H1 (cell line): ENCODE data around the gene CTNS. TPM values are rescaled to one million over a fixed set of nuclear protein-coding genes. Genes with fewer than 3 reads are reported as not detected.

Source experiments
- CTCF ChIA-PET: fragments of 300-600 bp; sonication (Branson Sonifier 250); formaldehyde crosslinking; loops from one replicate; lab custom pipeline; 2021; ENCODE audit not compliant: partially characterized antibody; lab: Charles Lee
- POLR2A ChIA-PET: fragments of 300-600 bp; sonication (Branson Sonifier 250); formaldehyde crosslinking; loops from one replicate; lab custom pipeline; 2021; ENCODE audit warnings: inconsistent platforms; ENCODE audit not compliant: partially characterized antibody; lab: Charles Lee
- DNase-seq, 2 experiments: peaks; one replicate each; pipeline versions ENCODE4 v3.0.0 to v3.0.0-alpha.2; 2010 to 2022; ENCODE audit warnings: low spot score in 2 of 2, low read depth in 1 of 2, mixed read lengths in 1 of 2
- FAIRE-seq: peaks from 2 replicates; lab custom pipeline; 2011; peaks lifted over from hg19 to GRCh38; lab: Jason Lieb, UNC
- H2AFZ ChIP-seq: 2 replicates; pipeline ENCODE4 v1.8.1; 2012; ENCODE audit warnings: low read length, inconsistent platforms
- H2AK5ac ChIP-seq: 2 replicates; pipeline ENCODE4 v1.6.1; 2013; ENCODE audit warnings: low read depth, low read length
- H2BK120ac ChIP-seq: replicated peaks from 2 replicates; pipeline ENCODE3; 2013; ENCODE audit warnings: low read depth, low read length, inconsistent platforms
- H2BK12ac ChIP-seq: 2 replicates; pipeline ENCODE4 v1.6.1; 2013; ENCODE audit warnings: low read depth, low read length
- H2BK15ac ChIP-seq: 2 replicates; pipeline ENCODE4 v1.6.1; 2013; ENCODE audit warnings: low read length
- H2BK20ac ChIP-seq: 2 replicates; pipeline ENCODE4 v1.6.1; 2013; ENCODE audit warnings: low read length
- H2BK5ac ChIP-seq: 2 replicates; pipeline ENCODE4 v1.6.1; 2013; ENCODE audit warnings: low read depth, low read length
- H3K14ac ChIP-seq: 2 replicates; pipeline ENCODE4 v1.6.1; 2013; ENCODE audit warnings: inconsistent platforms; ENCODE audit not compliant: insufficient read length
- H3K18ac ChIP-seq: 2 replicates; pipeline ENCODE4 v1.6.1; 2013; ENCODE audit warnings: low read length; ENCODE audit errors: extremely low read depth
- H3K23ac ChIP-seq: 2 replicates; pipeline ENCODE4 v1.6.1; 2013; ENCODE audit warnings: inconsistent platforms; ENCODE audit not compliant: insufficient read length
- H3K23me2 ChIP-seq: 2 replicates; pipeline ENCODE4 v1.6.1; 2013; ENCODE audit warnings: low read depth, low read length
- H3K27ac ChIP-seq: 2 replicates; pipeline ENCODE4 v1.6.1; 2011; ENCODE audit warnings: low read depth, low read length, inconsistent platforms
- H3K27me3 ChIP-seq, 4 experiments: replicated peaks in 1 of 4; 1 replicate in 1 of 4; 2 replicates in 3 of 4; pipeline versions ENCODE4 v1.6.1 to v1.8.1; 2011 to 2013; ENCODE audit warnings: low read length in 3 of 4, mild to moderate bottlenecking in 3 of 4, inconsistent platforms in 2 of 4, mixed read lengths in 2 of 4, moderate library complexity in 1 of 4; ENCODE audit not compliant: control insufficient read depth in 3 of 4, insufficient read depth in 3 of 4; ENCODE audit errors: extremely low read depth in 1 of 4
- H3K36me3 ChIP-seq, 4 experiments: 2 replicates each; pipeline versions ENCODE4 v1.6.1 to v1.8.1; 2011 to 2013; ENCODE audit warnings: mild to moderate bottlenecking in 4 of 4, low read length in 3 of 4, moderate library complexity in 2 of 4, control low read depth in 1 of 4, inconsistent platforms in 1 of 4; ENCODE audit not compliant: insufficient read depth in 4 of 4, control insufficient read depth in 2 of 4
- H3K4ac ChIP-seq: replicated peaks from 2 replicates; pipeline ENCODE3; 2013; ENCODE audit warnings: low read length, low read depth, mixed read lengths, inconsistent platforms; ENCODE audit not compliant: insufficient read length
- H3K4me1 ChIP-seq, 4 experiments: replicated peaks in 1 of 4; 1 replicate in 1 of 4; 2 replicates in 3 of 4; pipeline versions ENCODE4 v1.6.1 to v1.8.1; 2011 to 2013; ENCODE audit warnings: low read length in 3 of 4, inconsistent platforms in 2 of 4, mixed read lengths in 1 of 4; ENCODE audit not compliant: insufficient read depth in 4 of 4, control insufficient read depth in 3 of 4
- H3K4me2 ChIP-seq, 2 experiments: 2 replicates each; pipeline versions ENCODE4 v1.6.1 to v1.8.1; 2011 to 2013; ENCODE audit warnings: low read depth in 2 of 2, low read length in 2 of 2, control low read depth in 1 of 2, inconsistent platforms in 1 of 2, mild to moderate bottlenecking in 1 of 2; ENCODE audit not compliant: insufficient read depth in 1 of 2
- H3K4me3 ChIP-seq, 4 experiments: fragments of 200-600, 300-600 bp in 1 of 4; sonication (generic), shearing (Covaris generic), sonication (Bioruptor Twin) in 1 of 4; 2 replicates each; pipeline versions ENCODE4 v1.5.1 to v1.8.1; 2011 to 2016; ENCODE audit warnings: low read length in 4 of 4, low read depth in 3 of 4, control low read depth in 2 of 4, inconsistent platforms in 2 of 4, mild to moderate bottlenecking in 2 of 4, mixed read lengths in 1 of 4, moderate library complexity in 1 of 4; ENCODE audit not compliant: insufficient read depth in 2 of 4; ENCODE audit errors: extremely low read depth in 1 of 4
- H3K56ac ChIP-seq: replicated peaks from 2 replicates; pipeline ENCODE3; 2013; ENCODE audit warnings: low read depth, mild to moderate bottlenecking, mixed read lengths, low read length, inconsistent platforms; ENCODE audit not compliant: insufficient read length
- H3K79me1 ChIP-seq: 2 replicates; pipeline ENCODE4 v1.6.1; 2013; ENCODE audit warnings: low read depth, low read length, control low read depth
- H3K79me2 ChIP-seq, 2 experiments: 2 replicates each; pipeline versions ENCODE4 v1.6.1 to v1.8.1; 2012 to 2013; ENCODE audit warnings: low read length in 2 of 2, mild to moderate bottlenecking in 2 of 2, inconsistent platforms in 1 of 2; ENCODE audit not compliant: insufficient read depth in 2 of 2, control insufficient read depth in 1 of 2
- H3K9ac ChIP-seq, 4 experiments: replicated peaks in 1 of 4; 1 replicate in 1 of 4; 2 replicates in 3 of 4; pipeline versions ENCODE4 v1.6.1 to v1.8.1; 2011 to 2013; ENCODE audit warnings: low read depth in 3 of 4, low read length in 3 of 4, control low read depth in 2 of 4, mild to moderate bottlenecking in 2 of 4, moderate library complexity in 2 of 4, inconsistent platforms in 1 of 4; ENCODE audit errors: extremely low read depth in 1 of 4
- H3K9me3 ChIP-seq, 2 experiments: 2 replicates each; pipeline versions ENCODE4 v1.6.1 to v1.8.1; 2012 to 2013; ENCODE audit warnings: mild to moderate bottlenecking in 2 of 2, moderate library complexity in 2 of 2, control low read depth in 1 of 2, inconsistent platforms in 1 of 2, low read depth in 1 of 2, low read length in 1 of 2, mixed read lengths in 1 of 2; ENCODE audit not compliant: insufficient read depth in 2 of 2
- H4K20me1 ChIP-seq, 2 experiments: replicated peaks in 1 of 2; 2 replicates each; pipeline versions ENCODE3 to v1.8.1; 2011 to 2013; ENCODE audit warnings: inconsistent platforms in 2 of 2, low read length in 2 of 2, mild to moderate bottlenecking in 1 of 2; ENCODE audit not compliant: insufficient read depth in 2 of 2, control insufficient read depth in 1 of 2
- H4K5ac ChIP-seq: 2 replicates; pipeline ENCODE4 v1.6.1; 2013; ENCODE audit warnings: low read length, low read depth, mixed read lengths, inconsistent platforms; ENCODE audit not compliant: insufficient read length
- H4K8ac ChIP-seq: 2 replicates; pipeline ENCODE4 v1.8.0; 2013; ENCODE audit warnings: mild to moderate bottlenecking, moderate library complexity, low read length, inconsistent platforms; ENCODE audit not compliant: insufficient read depth; ENCODE audit errors: extremely low read depth
- H4K91ac ChIP-seq: replicated peaks from 2 replicates; pipeline ENCODE3; 2013; ENCODE audit warnings: low read length, mixed read lengths, inconsistent platforms; ENCODE audit not compliant: insufficient read length
- CEBPB ChIP-seq: IDR thresholded peaks from 2 replicates; pipeline ENCODE4 v1.6.1; 2012; ENCODE audit warnings: low read depth, low read length
- EGR1 ChIP-seq: IDR thresholded peaks from 2 replicates; pipeline ENCODE4 v1.6.1; 2011; ENCODE audit warnings: low read depth, low read length, borderline replicate concordance
- FOSL1 ChIP-seq: IDR thresholded peaks from 2 replicates; pipeline ENCODE4 v1.6.1; 2011; ENCODE audit warnings: mild to moderate bottlenecking, low read depth, low read length, moderate library complexity; ENCODE audit not compliant: insufficient read depth
- KDM4A ChIP-seq: IDR thresholded peaks from one replicate; pipeline ENCODE4 v1.7.1; 2012; ENCODE audit warnings: low read depth, mild to moderate bottlenecking, moderate library complexity, low read length, inconsistent platforms; ENCODE audit not compliant: severe bottlenecking
- NANOG ChIP-seq: IDR thresholded peaks from 2 replicates; pipeline ENCODE4 v1.6.1; 2011; ENCODE audit warnings: low read length, low read depth, mild to moderate bottlenecking, inconsistent platforms; ENCODE audit not compliant: insufficient read depth, poor library complexity, severe bottlenecking
- SUZ12 ChIP-seq: fragments of 200-600 bp; sonication (generic); IDR thresholded peaks from 2 replicates; pipeline ENCODE4 v1.6.1; 2012; ENCODE audit warnings: mild to moderate bottlenecking, inconsistent platforms, low read length, moderate library complexity, mixed read lengths
- TBP ChIP-seq: IDR thresholded peaks from 2 replicates; pipeline ENCODE4 v1.6.1; 2011; ENCODE audit warnings: low read depth, low read length, improper control_type of control experiment
- WGBS, 2 experiments: shearing (Covaris generic) in 1 of 2; methylation state at CpG; one replicate each; pipeline versions ENCODE4 v1.1.6 to v1.1.7; 2013 to 2015; ENCODE audit warnings: low lambda C conversion rate in 2 of 2, mixed read lengths in 2 of 2, inconsistent platforms in 1 of 2, low coverage in 1 of 2, missing lambda C conversion rate in 1 of 2; ENCODE audit not compliant: insufficient replicate concordance in 2 of 2, insufficient coverage in 1 of 2, insufficient read length in 1 of 2; ENCODE audit errors: extremely low coverage in 1 of 2, missing lambda C conversion rate in 1 of 2; 5-methylcytosine and 5-hydroxymethylcytosine counted together
- polyA plus RNA-seq, 7 experiments: library from polyadenylated mRNA; depleted of rRNA in 3 of 7; stranded (reverse) in 5 of 7; unstranded in 2 of 7; fragments of >200 nt in 5 of 7; fragments of 200-250 nt in 2 of 7; gene quantifications; 1 replicate in 5 of 7; 2 replicates in 1 of 7; 4 replicates in 1 of 7; pipeline versions ENCODE4 v1.2.1 to v1.2.3, GENCODE V29; 2011 to 2013; ENCODE audit warnings: missing spikeins in 2 of 7, mixed read lengths in 2 of 7
- total RNA-seq: library from RNA; stranded (reverse); fragmentation: NEBNext Ultra II Directional; extraction: Animal tissue kit (Norgen Biotek cat#: 25700); gene quantifications from 2 replicates; pipeline ENCODE4 v1.2.1, GENCODE V29; 2021

The CTNS gene
- total and polyA plus RNA-seq, 2 of the 8 experiments (the other 6 are each of a cell fraction or from before 2014, with no cell fraction given): 11.6 to 12.9 TPM

DNA sequence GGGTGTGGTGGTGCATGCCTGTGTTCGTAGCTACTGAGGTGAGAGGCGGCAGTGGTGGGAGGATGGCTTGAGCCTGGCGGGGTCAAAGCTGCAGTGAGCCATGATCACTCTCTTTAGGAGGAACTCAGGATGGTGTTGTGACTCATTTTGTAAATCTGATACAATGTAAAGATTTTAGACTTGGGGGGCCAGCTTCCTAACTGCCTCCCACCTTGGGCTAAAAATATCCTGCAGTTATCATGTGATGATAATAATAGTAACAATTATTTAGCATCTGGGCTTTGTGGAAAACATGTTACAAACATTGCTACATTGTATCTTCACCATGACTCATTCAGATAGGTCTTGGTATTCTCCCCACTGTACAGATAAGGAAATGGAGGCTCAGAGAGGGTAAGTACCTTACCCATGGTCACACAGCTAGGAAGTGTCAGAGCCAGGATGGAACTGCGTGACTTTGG lies 7.4 kb downstream of the CTNS start:
- Histone ChIP-seq H3K36me3 (peaks cover 1 to 12% (median 3%) of the 10 kb centered on the region in 4 experiments; a peak in 6 of 8 replicates), H3K18ac (no peak overlapping the region), H3K27me3 (no peaks in the 10 kb centered on the region), H2BK120ac (no peak overlapping the region), H3K9ac (no peak overlapping the region), H3K9me3 (no peaks in the 10 kb centered on the region), H3K79me2 (no peaks in the 10 kb centered on the region; a peak in 1 of 4 replicates), H3K4me1 (peaks cover 0 to 8% (median 4%) of the 10 kb centered on the region in 4 experiments; a peak in 2 of 7 replicates), H3K4me3 (no peak overlapping the region), H3K4me2 (no peak overlapping the region), H4K91ac (no peak overlapping the region), H3K23ac (no peak overlapping the region), H3K4ac (no peak overlapping the region), H2BK15ac (no peak overlapping the region), H3K27ac (no peak overlapping the region), H2BK20ac (no peak overlapping the region), H2AFZ (no peak overlapping the region), H3K56ac (no peak overlapping the region), H2BK12ac (no peak overlapping the region), H3K14ac (no peak overlapping the region), H4K5ac (no peak overlapping the region), H2BK5ac (no peak overlapping the region), H4K20me1 (peaks cover 1 to 2% of the 10 kb centered on the region in 2 experiments), H4K8ac (no peak overlapping the region), H3K23me2 (no peaks in the 10 kb centered on the region), H2AK5ac (no peak overlapping the region), H3K79me1 (no peaks in the 10 kb centered on the region)
- WGBS, 2 experiments: 94% methylated on average over 4 of the region's 4 CpGs; no CpG with 5 or more reads in 1 of the 2 experiments
- POLR2A ChIA-PET: interaction anchor here (2.4 to 18.4 kb wide), 3 partner anchors 8 to 20 kb away, joined by 7 to 194 read pairs (median 16); partner anchors contain the start of genes EMC6, SHPK and TAX1BP3
- DNase-seq (no peak), FAIRE-seq (no peak)
- CTCF ChIA-PET: interaction anchor here (1.0 kb wide), 1 partner anchor 39 kb away, joined by 4 read pairs; no protein-coding TSS in a partner anchor
- TF ChIP-seq CEBPB (no peak), EGR1 (no peak), TBP (no peak), NANOG (no peak), KDM4A (no peak), SUZ12 (no peak), FOSL1 (no peak)
